Progenitor cell of endocrine pancreas (in vitro differentiated cells): ENCODE data around the gene KIF18A. TPM values are rescaled to one million over a fixed set of nuclear protein-coding genes. Genes with fewer than 3 reads are reported as not detected.
"Not testable (repeated sequence)": the region's sequence is repeated elsewhere in the genome, so short reads cannot be mapped to it uniquely, and the experiment has no call there.

ENCODE experiments used
- DNase-seq: peaks from one replicate; pipeline ENCODE4 v3.0.0; 2021; ENCODE audit warnings: low spot score; ENCODE audit not compliant: unreplicated experiment
- H3K27ac Mint-ChIP-seq: 2 replicates; pipeline ENCODE4 v1.8.0; 2021; ENCODE audit warnings: mild to moderate bottlenecking, moderate library complexity, mixed read lengths
- H3K27me3 Mint-ChIP-seq: 2 replicates; pipeline ENCODE4 v1.8.0; 2021; ENCODE audit warnings: mixed read lengths
- H3K36me3 Mint-ChIP-seq: 2 replicates; pipeline ENCODE4 v1.8.0; 2022; ENCODE audit warnings: mixed read lengths; ENCODE audit not compliant: insufficient read depth
- H3K4me1 Mint-ChIP-seq: 2 replicates; pipeline ENCODE4 v1.8.0; 2021; ENCODE audit warnings: low read depth, mixed read lengths
- H3K4me3 Mint-ChIP-seq: 2 replicates; pipeline ENCODE4 v1.8.0; 2021; ENCODE audit warnings: low read depth, mild to moderate bottlenecking, moderate library complexity, mixed read lengths
- H3K9me3 Mint-ChIP-seq: 2 replicates; pipeline ENCODE4 v1.8.0; 2021; ENCODE audit warnings: low read depth, mixed read lengths
- total RNA-seq: library from RNA; stranded (reverse); gene quantifications from 2 replicates; pipeline ENCODE4 v1.2.1, GENCODE V29; 2021
- TF ChIP-seq, protein P1 (sequence below): fragments of 200-600 bp; sonication (generic); IDR thresholded peaks from one replicate; pipeline ENCODE4 v1.5.0; 2021; ENCODE audit warnings: antibody characterized with exemption, mild to moderate bottlenecking; ENCODE audit not compliant: unreplicated experiment

The KIF18A gene
- total RNA-seq, 1 donor from 2014 or later = 19.1 TPM

DNA sequence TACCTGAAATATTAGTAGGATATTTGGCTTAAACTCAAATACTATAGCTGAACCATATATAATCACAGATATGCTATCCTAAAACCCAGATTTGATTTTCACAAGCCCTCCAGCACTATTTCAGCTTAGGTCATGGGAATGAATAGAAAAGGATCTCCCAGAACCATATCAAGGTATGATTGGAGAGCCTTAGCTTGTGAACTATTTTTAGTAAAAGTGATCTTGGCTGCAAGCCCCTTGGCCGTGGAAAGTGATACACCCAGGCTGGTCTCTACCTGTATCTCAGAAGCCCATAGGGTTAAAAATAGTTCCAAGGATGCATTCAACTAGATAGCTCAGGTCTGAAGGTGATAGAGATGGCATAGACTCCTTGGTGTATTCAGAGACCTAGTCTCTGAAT, 9.7 kb downstream of the KIF18A start:
- peaks cover 2% of the 10 kb centered on the region for H3K36me3 Mint-ChIP-seq

GRCh38 chr11:28092786-28093185, 15.2 kb downstream of the KIF18A start:
- no peak overlapping the region for H3K4me3 Mint-ChIP-seq
- H3K36me3 Mint-ChIP-seq = peaks cover 6% of the 10 kb centered on the region
- DNase-seq = no peak
- no peaks in the 10 kb centered on the region for H3K4me1 Mint-ChIP-seq
- TF ChIP-seq, protein P1, sequence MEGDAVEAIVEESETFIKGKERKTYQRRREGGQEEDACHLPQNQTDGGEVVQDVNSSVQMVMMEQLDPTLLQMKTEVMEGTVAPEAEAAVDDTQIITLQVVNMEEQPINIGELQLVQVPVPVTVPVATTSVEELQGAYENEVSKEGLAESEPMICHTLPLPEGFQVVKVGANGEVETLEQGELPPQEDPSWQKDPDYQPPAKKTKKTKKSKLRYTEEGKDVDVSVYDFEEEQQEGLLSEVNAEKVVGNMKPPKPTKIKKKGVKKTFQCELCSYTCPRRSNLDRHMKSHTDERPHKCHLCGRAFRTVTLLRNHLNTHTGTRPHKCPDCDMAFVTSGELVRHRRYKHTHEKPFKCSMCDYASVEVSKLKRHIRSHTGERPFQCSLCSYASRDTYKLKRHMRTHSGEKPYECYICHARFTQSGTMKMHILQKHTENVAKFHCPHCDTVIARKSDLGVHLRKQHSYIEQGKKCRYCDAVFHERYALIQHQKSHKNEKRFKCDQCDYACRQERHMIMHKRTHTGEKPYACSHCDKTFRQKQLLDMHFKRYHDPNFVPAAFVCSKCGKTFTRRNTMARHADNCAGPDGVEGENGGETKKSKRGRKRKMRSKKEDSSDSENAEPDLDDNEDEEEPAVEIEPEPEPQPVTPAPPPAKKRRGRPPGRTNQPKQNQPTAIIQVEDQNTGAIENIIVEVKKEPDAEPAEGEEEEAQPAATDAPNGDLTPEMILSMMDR = no peak
- no peaks in the 10 kb centered on the region for H3K27me3 Mint-ChIP-seq
- no peaks in the 10 kb centered on the region for H3K9me3 Mint-ChIP-seq
- no peak overlapping the region for H3K27ac Mint-ChIP-seq

More for the DNA sequence above, 9.7 kb downstream of the KIF18A start:
- Mint-ChIP-seq H3K4me3 (no peak overlapping the region), H3K4me1 (peaks cover 17% of the 10 kb centered on the region), H3K27ac (no peak overlapping the region), H3K9me3 (no peaks in the 10 kb centered on the region), H3K27me3 (no peaks in the 10 kb centered on the region)
- TF ChIP-seq, protein P1 = no peak
- DNase-seq = no peak

- H3K4me1 Mint-ChIP-seq = no peaks in the 10 kb centered on the region
These were observed 17.8 kb downstream of the KIF18A start for GRCh38 chr11:28090052-28090749.

DNA sequence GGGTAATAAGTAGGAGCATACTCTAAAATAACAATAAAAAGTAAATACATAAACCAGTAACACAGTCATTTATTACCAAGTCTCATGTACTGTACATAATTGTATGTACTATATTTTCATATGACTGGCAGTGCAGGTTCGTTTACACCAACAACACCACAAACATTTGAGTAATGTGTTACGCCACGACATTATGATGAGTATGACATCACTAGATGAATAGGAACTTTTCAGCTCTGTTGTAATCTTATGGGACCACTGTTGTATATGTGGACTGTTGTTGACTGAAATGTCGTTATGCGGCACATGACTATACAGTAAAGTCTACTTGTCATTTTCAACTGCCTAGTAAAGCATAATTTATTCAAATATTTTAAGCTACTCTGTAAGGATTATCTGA, 18.6 kb downstream of the KIF18A start:
- Mint-ChIP-seq H3K4me3 (no peak overlapping the region), H3K36me3 (peaks cover 7% of the 10 kb centered on the region), H3K4me1 (no peaks in the 10 kb centered on the region), H3K27me3 (no peaks in the 10 kb centered on the region), H3K9me3 (no peaks in the 10 kb centered on the region), H3K27ac (no peak overlapping the region)
- TF ChIP-seq, protein P1 = no peak
- DNase-seq = no peak

More at GRCh38 chr11:28090052-28090749, 17.8 kb downstream of the KIF18A start:
- DNase-seq = no peak
- H3K36me3 Mint-ChIP-seq = peaks cover 7% of the 10 kb centered on the region
- H3K4me3 Mint-ChIP-seq = no peak overlapping the region
- H3K9me3 Mint-ChIP-seq = no peaks in the 10 kb centered on the region
- H3K27ac Mint-ChIP-seq = no peak overlapping the region
- TF ChIP-seq, protein P1 = no peak
- H3K27me3 Mint-ChIP-seq = no peaks in the 10 kb centered on the region

GRCh38 chr11:28087693-28088092, 20.3 kb downstream of the KIF18A start:
- H3K27ac Mint-ChIP-seq, H3K4me1 Mint-ChIP-seq, H3K4me3 Mint-ChIP-seq, H3K36me3 Mint-ChIP-seq, H3K9me3 Mint-ChIP-seq, DNase-seq, H3K27me3 Mint-ChIP-seq: not testable (repeated sequence)

DNA sequence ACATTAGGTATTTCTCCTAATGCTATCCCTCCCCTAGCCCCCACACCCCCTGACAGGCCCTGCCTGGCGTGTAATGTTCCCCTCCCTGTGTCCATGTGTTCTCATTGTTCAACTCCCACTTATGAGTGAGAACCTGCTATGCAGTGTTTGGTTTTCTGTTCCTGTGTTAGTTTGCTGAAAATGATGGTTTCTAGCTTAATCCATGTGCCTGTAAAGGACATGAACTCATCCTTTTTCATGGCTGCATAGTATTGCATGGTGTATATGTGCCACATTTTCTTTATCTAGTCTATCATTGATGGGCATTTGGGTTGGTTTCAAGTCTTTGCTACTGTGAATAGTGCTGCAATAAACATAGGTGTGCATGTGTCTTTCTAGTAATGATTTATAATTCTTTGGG, 20.8 kb downstream of the KIF18A start:
- H3K9me3 Mint-ChIP-seq, H3K36me3 Mint-ChIP-seq, H3K27me3 Mint-ChIP-seq, DNase-seq, H3K27ac Mint-ChIP-seq, H3K4me1 Mint-ChIP-seq, H3K4me3 Mint-ChIP-seq: not testable (repeated sequence)
